ENCODE results near the gene NBAS. TPM values are rescaled to one million over a fixed set of nuclear protein-coding genes. Genes with fewer than 3 reads are reported as not detected.

The NBAS gene
- total and polyA plus RNA-seq, 10 of the 15 experiments (the other 5 are each of a cell fraction or from before 2014, with no cell fraction given) = 4.3 to 32.7 (median 20.8) TPM

DNA sequence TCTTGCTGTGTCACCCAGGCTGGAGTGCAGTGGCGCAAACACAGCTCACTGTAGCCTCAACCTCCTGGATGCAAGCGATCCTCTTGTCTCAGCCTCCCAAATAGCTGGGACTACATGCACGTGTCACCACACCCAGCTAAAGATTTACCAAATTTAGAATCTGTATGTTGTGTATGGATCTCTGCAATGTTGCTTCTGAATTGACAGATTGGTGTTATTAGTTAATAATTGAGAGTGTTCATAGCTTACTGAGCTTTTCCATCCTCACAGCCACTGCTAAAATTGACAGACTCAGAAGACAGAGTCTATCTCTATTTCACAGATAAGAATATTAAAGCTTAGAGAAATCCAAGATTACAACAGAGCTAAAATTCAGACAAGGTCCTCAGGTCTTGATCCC lies 4.3 kb upstream of the NBAS start:
- WGBS (ENCODE audit: insufficient coverage, insufficient replicate concordance, low lambda C conversion rate, missing lambda C conversion rate) = 65% methylated on average over 3 of the region's 3 CpGs
- no peak for FAIRE-seq
- intact Hi-C loops (cut with micrococcal nuclease; ENCODE audit: unreplicated experiment) = no loop called here

DNA sequence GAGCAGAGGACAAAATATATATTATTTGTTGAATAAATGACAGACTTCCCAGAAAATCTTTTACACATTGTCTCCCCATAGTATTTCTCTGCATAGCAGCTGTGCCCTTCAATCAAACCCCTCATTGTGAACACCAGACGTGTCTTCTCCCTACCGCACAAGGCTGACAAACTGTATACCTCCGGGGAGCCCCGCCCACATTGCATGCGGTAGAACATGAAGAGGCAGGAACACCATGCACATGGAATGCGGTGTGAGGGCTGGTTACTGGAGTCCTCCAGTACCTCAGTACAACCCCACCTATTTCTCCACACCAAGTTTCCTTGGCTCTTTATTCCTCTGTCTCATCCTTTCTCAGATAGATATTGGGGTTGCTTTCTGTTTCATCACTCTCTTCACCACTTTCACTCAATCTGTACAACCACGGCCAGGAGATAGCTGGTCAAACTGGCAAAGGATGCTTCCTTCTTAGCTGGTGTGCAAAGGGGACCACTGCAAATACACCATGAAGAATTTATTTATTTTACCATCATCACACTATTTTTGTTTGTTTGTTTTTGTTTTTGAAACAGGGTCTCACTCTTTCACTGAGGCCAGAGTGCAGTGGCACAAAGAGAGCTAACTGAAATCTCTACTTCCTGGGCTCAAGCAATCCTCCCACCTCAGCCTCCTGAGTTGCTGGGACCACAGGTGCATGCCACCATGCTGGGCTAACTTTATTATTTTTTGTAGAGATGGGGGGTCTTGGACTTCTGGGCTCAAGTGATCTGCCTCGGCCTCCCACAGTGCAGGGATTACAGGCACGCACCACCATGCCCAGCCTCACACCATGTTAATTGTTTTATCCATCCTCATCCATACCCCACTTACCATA lies 2.3 kb upstream of the NBAS start:
- Histone ChIP-seq H3K4me1 (ENCODE audit: control insufficient read depth, insufficient read depth, low read length) (no peaks in the 10 kb centered on the region), H2AFZ (ENCODE audit: control insufficient read depth, low read depth, low read length) (no peak overlapping the region), H3K4me3 (no peak overlapping the region), H3K36me3 (ENCODE audit: control insufficient read depth in 2 of 2, insufficient read depth in 2 of 2, low read length in 1 of 2) (no peaks in the 10 kb centered on the region), H3K9me3 (replicated peaks; ENCODE audit: control insufficient read depth, insufficient read depth, low read length) (no peaks in the 10 kb centered on the region), H3K27ac (ENCODE audit: control insufficient read depth, insufficient read depth) (no peak overlapping the region), H3K27me3 (replicated peaks in 1 of 2; ENCODE audit: control insufficient read depth in 2 of 2, insufficient read depth in 2 of 2, low read length in 1 of 2) (no peaks in the 10 kb centered on the region), H4K20me1 (ENCODE audit: control insufficient read depth, insufficient read depth) (no peaks in the 10 kb centered on the region), H3K79me2 (ENCODE audit: control insufficient read depth, insufficient read depth, low read length) (peaks cover 21% of the 10 kb centered on the region), H3K4me2 (ENCODE audit: control insufficient read depth, insufficient read depth) (no peak overlapping the region), H3K9ac (ENCODE audit: control insufficient read depth, insufficient read depth, low read length) (no peak overlapping the region)
- no TSS peak for BruUV-seq (replicated peaks)
- CTCF ChIA-PET = interaction anchor here (2.2 to 4.7 kb wide), 2 partner anchors 14 to 27 kb away, joined by 6 to 26 read pairs; no protein-coding TSS in a partner anchor
- ATAC-seq = no peak
- intact Hi-C loops (cut with micrococcal nuclease; ENCODE audit: unreplicated experiment) = no loop called here
- DNase-seq (ENCODE audit: low read depth, low spot score) = no peak
- no peak for TF ChIP-seq ZSCAN29 (IDR thresholded peaks at IDR 0.05)
- TF ChIP-seq, protein P1, sequence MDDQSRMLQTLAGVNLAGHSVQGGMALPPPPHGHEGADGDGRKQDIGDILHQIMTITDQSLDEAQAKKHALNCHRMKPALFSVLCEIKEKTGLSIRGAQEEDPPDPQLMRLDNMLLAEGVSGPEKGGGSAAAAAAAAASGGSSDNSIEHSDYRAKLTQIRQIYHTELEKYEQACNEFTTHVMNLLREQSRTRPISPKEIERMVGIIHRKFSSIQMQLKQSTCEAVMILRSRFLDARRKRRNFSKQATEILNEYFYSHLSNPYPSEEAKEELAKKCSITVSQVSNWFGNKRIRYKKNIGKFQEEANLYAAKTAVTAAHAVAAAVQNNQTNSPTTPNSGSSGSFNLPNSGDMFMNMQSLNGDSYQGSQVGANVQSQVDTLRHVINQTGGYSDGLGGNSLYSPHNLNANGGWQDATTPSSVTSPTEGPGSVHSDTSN (IDR thresholded peaks at IDR 0.05; ENCODE audit: insufficient replicate concordance, low read depth, low read length) = no peak
- TF ChIP-seq, protein P2, sequence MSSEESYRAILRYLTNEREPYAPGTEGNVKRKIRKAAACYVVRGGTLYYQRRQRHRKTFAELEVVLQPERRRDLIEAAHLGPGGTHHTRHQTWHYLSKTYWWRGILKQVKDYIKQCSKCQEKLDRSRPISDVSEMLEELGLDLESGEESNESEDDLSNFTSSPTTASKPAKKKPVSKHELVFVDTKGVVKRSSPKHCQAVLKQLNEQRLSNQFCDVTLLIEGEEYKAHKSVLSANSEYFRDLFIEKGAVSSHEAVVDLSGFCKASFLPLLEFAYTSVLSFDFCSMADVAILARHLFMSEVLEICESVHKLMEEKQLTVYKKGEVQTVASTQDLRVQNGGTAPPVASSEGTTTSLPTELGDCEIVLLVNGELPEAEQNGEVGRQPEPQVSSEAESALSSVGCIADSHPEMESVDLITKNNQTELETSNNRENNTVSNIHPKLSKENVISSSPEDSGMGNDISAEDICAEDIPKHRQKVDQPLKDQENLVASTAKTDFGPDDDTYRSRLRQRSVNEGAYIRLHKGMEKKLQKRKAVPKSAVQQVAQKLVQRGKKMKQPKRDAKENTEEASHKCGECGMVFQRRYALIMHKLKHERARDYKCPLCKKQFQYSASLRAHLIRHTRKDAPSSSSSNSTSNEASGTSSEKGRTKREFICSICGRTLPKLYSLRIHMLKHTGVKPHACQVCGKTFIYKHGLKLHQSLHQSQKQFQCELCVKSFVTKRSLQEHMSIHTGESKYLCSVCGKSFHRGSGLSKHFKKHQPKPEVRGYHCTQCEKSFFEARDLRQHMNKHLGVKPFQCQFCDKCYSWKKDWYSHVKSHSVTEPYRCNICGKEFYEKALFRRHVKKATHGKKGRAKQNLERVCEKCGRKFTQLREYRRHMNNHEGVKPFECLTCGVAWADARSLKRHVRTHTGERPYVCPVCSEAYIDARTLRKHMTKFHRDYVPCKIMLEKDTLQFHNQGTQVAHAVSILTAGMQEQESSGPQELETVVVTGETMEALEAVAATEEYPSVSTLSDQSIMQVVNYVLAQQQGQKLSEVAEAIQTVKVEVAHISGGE (CRISPR knock-in tag; IDR thresholded peaks at IDR 0.05) = no peak
- TF ChIP-seq MYC (IDR thresholded peaks at IDR 0.05; ENCODE audit: insufficient read depth, insufficient read length, insufficient replicate concordance, low read length, severe bottlenecking) = no peak
- in situ Hi-C loops (cut with MboI) = no loop called here
- WGBS (ENCODE audit: insufficient coverage, insufficient replicate concordance, low lambda C conversion rate, missing lambda C conversion rate) = 94% methylated on average over 9 of the region's 9 CpGs
- no peak for FAIRE-seq
- SMC1A ChIA-PET (ENCODE audit: uncharacterized antibody, unreplicated experiment) = no interaction called here
- POLR2A ChIA-PET = no interaction called here
- RAD21 ChIA-PET (ENCODE audit: unreplicated experiment) = no interaction called here

More for the DNA sequence above, 4.3 kb upstream of the NBAS start:
- H3K9ac ChIP-seq (ENCODE audit: control insufficient read depth, insufficient read depth, low read length) = no peak overlapping the region
- in situ Hi-C loops (cut with MboI) = no loop called here
- H3K36me3 ChIP-seq (ENCODE audit: control insufficient read depth in 2 of 2, insufficient read depth in 2 of 2, low read length in 1 of 2) = no peaks in the 10 kb centered on the region
- BruUV-seq (replicated peaks) = no TSS peak
- H3K4me1 ChIP-seq (ENCODE audit: control insufficient read depth, insufficient read depth, low read length) = no peaks in the 10 kb centered on the region
- no peak overlapping the region for H3K27ac ChIP-seq (ENCODE audit: control insufficient read depth, insufficient read depth)
- ChIA-PET RAD21 (ENCODE audit: unreplicated experiment) (no interaction called here), CTCF (interaction anchor here (1.1 kb wide), 1 partner anchor 12 kb away, joined by 6 read pairs; no protein-coding TSS in a partner anchor), POLR2A (no interaction called here), SMC1A (ENCODE audit: uncharacterized antibody, unreplicated experiment) (no interaction called here)
- no peak for TF ChIP-seq NR2C2 (IDR thresholded peaks at IDR 0.05; ENCODE audit: borderline replicate concordance, control insufficient read depth, insufficient read length, low read depth)
- TF ChIP-seq MEF2A (IDR thresholded peaks at IDR 0.05; ENCODE audit: insufficient read depth, low read depth, low read length) = no peak
- TF ChIP-seq SPI1 (IDR thresholded peaks at IDR 0.05; ENCODE audit: borderline replicate concordance, insufficient read depth, low read depth, low read length) = no peak
- no peak for TF ChIP-seq RUNX3 (IDR thresholded peaks at IDR 0.05; ENCODE audit: low read length)
- no peak for TF ChIP-seq EZH2 (IDR thresholded peaks at IDR 0.05; ENCODE audit: borderline replicate concordance, control insufficient read depth, low read depth, low read length)
- TF ChIP-seq NFYB (IDR thresholded peaks at IDR 0.05; ENCODE audit: insufficient read depth, low read depth, low read length) = no peak
- TF ChIP-seq IKZF1 (conservative IDR thresholded peaks at IDR 0.05) = no peak
- TF ChIP-seq LARP7 (IDR thresholded peaks at IDR 0.05) = no peak
- no peak for TF ChIP-seq ZNF622 (IDR thresholded peaks at IDR 0.05)
- no peak for TF ChIP-seq KAT2A (conservative IDR thresholded peaks at IDR 0.05; ENCODE audit: control insufficient read depth, low read depth, low read length)
- H3K27me3 ChIP-seq (replicated peaks in 1 of 2; ENCODE audit: control insufficient read depth in 2 of 2, insufficient read depth in 2 of 2, low read length in 1 of 2) = no peaks in the 10 kb centered on the region
- DNase-seq (ENCODE audit: low read depth, low spot score) = no peak
- H3K4me3 ChIP-seq = no peak overlapping the region
- H3K9me3 ChIP-seq (replicated peaks; ENCODE audit: control insufficient read depth, insufficient read depth, low read length) = no peaks in the 10 kb centered on the region
- peaks cover 7% of the 10 kb centered on the region for H3K79me2 ChIP-seq (ENCODE audit: control insufficient read depth, insufficient read depth, low read length)
- H4K20me1 ChIP-seq (ENCODE audit: control insufficient read depth, insufficient read depth) = no peaks in the 10 kb centered on the region
- H3K4me2 ChIP-seq (ENCODE audit: control insufficient read depth, insufficient read depth) = no peak overlapping the region
- no peak for ATAC-seq
- no peak overlapping the region for H2AFZ ChIP-seq (ENCODE audit: control insufficient read depth, low read depth, low read length)

Data from GM12878 (cell line).